Nephron progenitor cell (in vitro differentiated cells): ENCODE measurements around the gene MED31.

Source experiments
- DNase-seq: peaks from one replicate; pipeline ENCODE4 v3.0.0; 2021
- H3K27ac Mint-ChIP-seq: 2 replicates; pipeline ENCODE4 v1.8.0; 2021; ENCODE audit warnings: mild to moderate bottlenecking, moderate library complexity, mixed read lengths
- H3K27me3 Mint-ChIP-seq: 2 replicates; pipeline ENCODE4 v1.8.0; 2021; ENCODE audit warnings: mild to moderate bottlenecking, low read depth, mixed read lengths; ENCODE audit not compliant: poor library complexity
- H3K36me3 Mint-ChIP-seq: 2 replicates; pipeline ENCODE4 v1.8.0; 2021; ENCODE audit warnings: low read depth, mixed read lengths
- H3K4me1 Mint-ChIP-seq: 2 replicates; pipeline ENCODE4 v1.8.0; 2021; ENCODE audit warnings: mixed read lengths
- H3K4me3 Mint-ChIP-seq: 2 replicates; pipeline ENCODE4 v1.8.0; 2021; ENCODE audit warnings: mild to moderate bottlenecking, moderate library complexity, mixed read lengths
- H3K9me3 Mint-ChIP-seq: 2 replicates; pipeline ENCODE4 v1.8.0; 2021; ENCODE audit warnings: mild to moderate bottlenecking, moderate library complexity, mixed read lengths
- CTCF ChIP-seq: fragments of 200-600 bp; sonication (generic); IDR thresholded peaks from 2 replicates; pipeline ENCODE4 v1.5.0; 2021; ENCODE audit warnings: antibody characterized with exemption

Gene MED31

GRCh38 chr17:6676802-6677157 is 25.4 kb upstream of the MED31 start:
- no peak overlapping the region for H3K4me3 Mint-ChIP-seq
- no peak overlapping the region for H3K27ac Mint-ChIP-seq
- H3K4me1 Mint-ChIP-seq: peaks cover 17% of the 10 kb centered on the region
- H3K9me3 Mint-ChIP-seq: no peaks in the 10 kb centered on the region
- peaks cover 26% of the 10 kb centered on the region for H3K27me3 Mint-ChIP-seq
- no peaks in the 10 kb centered on the region for H3K36me3 Mint-ChIP-seq
- no peak for TF ChIP-seq CTCF
- no peak for DNase-seq

GRCh38 chr17:6675201-6675825 is 23.9 kb upstream of the MED31 start:
- Mint-ChIP-seq H3K27ac (no peak overlapping the region), H3K36me3 (no peaks in the 10 kb centered on the region), H3K4me1 (peaks cover 17% of the 10 kb centered on the region), H3K4me3 (no peak overlapping the region), H3K27me3 (peaks cover 17% of the 10 kb centered on the region), H3K9me3 (no peaks in the 10 kb centered on the region)
- TF ChIP-seq CTCF: no peak
- no peak for DNase-seq

- Mint-ChIP-seq H3K4me1 (peaks cover 17% of the 10 kb centered on the region), H3K9me3 (no peaks in the 10 kb centered on the region), H3K4me3 (no peak overlapping the region), H3K27ac (no peak overlapping the region), H3K27me3 (peaks cover 12% of the 10 kb centered on the region), H3K36me3 (no peaks in the 10 kb centered on the region)
- DNase-seq: no peak
- TF ChIP-seq CTCF: no peak
Measured at GRCh38 chr17:6674586-6674985, 23.2 kb upstream of the MED31 start.

- no peak overlapping the region for H3K4me3 Mint-ChIP-seq
Measured at GRCh38 chr17:6671431-6671830, 20.0 kb upstream of the MED31 start.

GRCh38 chr17:6670999-6671398 is 19.6 kb upstream of the MED31 start:
- no peaks in the 10 kb centered on the region for H3K36me3 Mint-ChIP-seq
- no peak overlapping the region for H3K4me3 Mint-ChIP-seq
- H3K4me1 Mint-ChIP-seq: peaks cover 11% of the 10 kb centered on the region
- H3K27ac Mint-ChIP-seq: no peak overlapping the region
- TF ChIP-seq CTCF: no peak
- DNase-seq: no peak
- H3K27me3 Mint-ChIP-seq: peaks cover 25% of the 10 kb centered on the region
- H3K9me3 Mint-ChIP-seq: no peaks in the 10 kb centered on the region

More at GRCh38 chr17:6671431-6671830, 20.0 kb upstream of the MED31 start:
- peaks cover 13% of the 10 kb centered on the region for H3K4me1 Mint-ChIP-seq
- peaks cover 27% of the 10 kb centered on the region for H3K27me3 Mint-ChIP-seq
- no peaks in the 10 kb centered on the region for H3K9me3 Mint-ChIP-seq
- H3K27ac Mint-ChIP-seq: no peak overlapping the region
- no peak for TF ChIP-seq CTCF
- no peak for DNase-seq
- no peaks in the 10 kb centered on the region for H3K36me3 Mint-ChIP-seq

GRCh38 chr17:6670571-6670970 is 19.2 kb upstream of the MED31 start:
- Mint-ChIP-seq H3K36me3 (no peaks in the 10 kb centered on the region), H3K4me1 (peaks cover 11% of the 10 kb centered on the region), H3K4me3 (no peak overlapping the region), H3K27me3 (peaks cover 29% of the 10 kb centered on the region), H3K9me3 (no peaks in the 10 kb centered on the region), H3K27ac (no peak overlapping the region)
- DNase-seq: no peak
- no peak for TF ChIP-seq CTCF
